H4 (cell line): ENCODE results near the gene HTRA3. TPM values are rescaled to one million over a fixed set of nuclear protein-coding genes. Genes with fewer than 3 reads are reported as not detected.

ENCODE experiments used
- DNase-seq: peaks from one replicate; pipeline ENCODE4 v3.0.0-alpha.2; 2015; ENCODE audit warnings: low spot score
- total RNA-seq: library from RNA; depleted of rRNA; stranded (reverse); fragments of >200 nt; shearing (Covaris generic); gene quantifications from 2 replicates; pipeline ENCODE4 v1.2.3, GENCODE V29; 2014; rRNA removed

HTRA3 gene
- total RNA-seq, 1 experiment from 2014 or later: 6.7 TPM

- DNase-seq: no peak
These were observed 86.5 kb downstream of the HTRA3 start for GRCh38 chr4:8355864-8356565.

Other genes with a start within 250 kb of the HTRA3 start
- 0.29 and 0.43 TPM in 2 replicates for gene ABLIM2, start 110.9 kb upstream of the HTRA3 start, total RNA-seq
- gene SH3TC1, start 70.5 kb upstream of the HTRA3 start, total RNA-seq: 2.2 and 4.5 TPM in 2 replicates
- 19.3 and 23.4 TPM in 2 replicates for gene ACOX3, start 171.0 kb downstream of the HTRA3 start, total RNA-seq
- gene TRMT44, start 171.0 kb downstream of the HTRA3 start, total RNA-seq: 9.4 and 9.6 TPM in 2 replicates